Central memory CD4-positive, alpha-beta T cell (primary cell): ENCODE data around the gene KCNB1.
"Not testable (repeated sequence)": the region's sequence is repeated elsewhere in the genome, so short reads cannot be mapped to it uniquely, and the experiment has no call there.

Experiments used
- DNase-seq: peaks from one replicate; pipeline ENCODE4 v3.0.0; 2022

The KCNB1 gene

GRCh38 chr20:49314052-49314451 is 168.4 kb downstream of the KCNB1 start:
- not testable (repeated sequence) for DNase-seq
